Vagina (tissue), 2 donors: ENCODE data around the gene PIGN. TPM values are rescaled to one million over a fixed set of nuclear protein-coding genes. Genes with fewer than 3 reads are reported as not detected.

Source experiments
- DNase-seq, 2 donors: peaks; one replicate each; pipeline ENCODE4 v3.0.0-alpha.2; 2017; ENCODE audit errors: extremely low spot score in 2 of 2
- H3K27ac ChIP-seq: fragments of 200-600 bp; sonication (generic); one replicate; pipeline ENCODE4 v1.5.1; 2019
- H3K27me3 ChIP-seq: fragments of 200-600 bp; sonication (generic); one replicate; pipeline ENCODE4 v1.5.1; 2019
- H3K36me3 ChIP-seq, 2 donors: fragments of 200-600 bp; sonication (generic); one replicate each; pipeline ENCODE4 v1.5.1; 2017 to 2019
- H3K4me1 ChIP-seq: fragments of 200-600 bp; sonication (generic); one replicate; pipeline ENCODE4 v1.5.1; 2019
- H3K4me3 ChIP-seq, 2 donors: fragments of 200-600 bp; sonication (generic); 1 replicate in 1 of 2; 2 replicates in 1 of 2; pipeline ENCODE4 v1.5.1; 2016 to 2019
- H3K9me3 ChIP-seq: fragments of 200-600 bp; sonication (generic); one replicate; pipeline ENCODE4 v1.5.1; 2019
- POLR2A ChIP-seq, 2 donors: fragments of 450-650 bp; IDR thresholded peaks; one replicate each; pipeline ENCODE4 v1.6.1; 2017; ENCODE audit warnings: antibody characterized with exemption in 2 of 2, mild to moderate bottlenecking in 2 of 2, moderate library complexity in 2 of 2
- POLR2AphosphoS5 ChIP-seq, 2 donors: sonication (generic); formaldehyde crosslinking; IDR thresholded peaks; one replicate each; pipeline ENCODE4 v1.9.0; 2017; ENCODE audit warnings: antibody characterized with exemption in 2 of 2, mild to moderate bottlenecking in 2 of 2, low read depth in 1 of 2; ENCODE audit not compliant: insufficient read depth in 1 of 2
- intact Hi-C: fragments of 100-400 bp; cut with DNase I; formaldehyde crosslinking; loops from one replicate; pipeline ENCODE4 v1.15.1; 2023
- total RNA-seq: library from RNA; depleted of rRNA; stranded (reverse); fragments of >200 nt; gene quantifications from one replicate; pipeline ENCODE4 v1.2.3, GENCODE V29; 2016
- TF ChIP-seq, protein P1 (sequence below), 3 experiments: fragments of 450-650 bp in 2 of 3; fragments of 200-600 bp in 1 of 3; sonication (generic) in 1 of 3; IDR thresholded peaks; one replicate each; pipeline ENCODE4 v1.5.1; 2017 to 2019; ENCODE audit warnings: antibody characterized with exemption in 3 of 3, mild to moderate bottlenecking in 2 of 3, moderate library complexity in 2 of 3

PIGN gene
- total RNA-seq, 1 donor from 2014 or later: 34.4 TPM

- no peak for DNase-seq
- no peak overlapping the region for H3K27ac ChIP-seq
- H3K9me3 ChIP-seq: no peaks in the 10 kb centered on the region
- no peak overlapping the region for H3K4me3 ChIP-seq
- intact Hi-C loops: no loop called here
- H3K4me1 ChIP-seq: peaks cover 13% of the 10 kb centered on the region
- no peak for TF ChIP-seq POLR2A (IDR thresholded peaks at IDR 0.05)
- TF ChIP-seq, protein P1, sequence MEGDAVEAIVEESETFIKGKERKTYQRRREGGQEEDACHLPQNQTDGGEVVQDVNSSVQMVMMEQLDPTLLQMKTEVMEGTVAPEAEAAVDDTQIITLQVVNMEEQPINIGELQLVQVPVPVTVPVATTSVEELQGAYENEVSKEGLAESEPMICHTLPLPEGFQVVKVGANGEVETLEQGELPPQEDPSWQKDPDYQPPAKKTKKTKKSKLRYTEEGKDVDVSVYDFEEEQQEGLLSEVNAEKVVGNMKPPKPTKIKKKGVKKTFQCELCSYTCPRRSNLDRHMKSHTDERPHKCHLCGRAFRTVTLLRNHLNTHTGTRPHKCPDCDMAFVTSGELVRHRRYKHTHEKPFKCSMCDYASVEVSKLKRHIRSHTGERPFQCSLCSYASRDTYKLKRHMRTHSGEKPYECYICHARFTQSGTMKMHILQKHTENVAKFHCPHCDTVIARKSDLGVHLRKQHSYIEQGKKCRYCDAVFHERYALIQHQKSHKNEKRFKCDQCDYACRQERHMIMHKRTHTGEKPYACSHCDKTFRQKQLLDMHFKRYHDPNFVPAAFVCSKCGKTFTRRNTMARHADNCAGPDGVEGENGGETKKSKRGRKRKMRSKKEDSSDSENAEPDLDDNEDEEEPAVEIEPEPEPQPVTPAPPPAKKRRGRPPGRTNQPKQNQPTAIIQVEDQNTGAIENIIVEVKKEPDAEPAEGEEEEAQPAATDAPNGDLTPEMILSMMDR (IDR thresholded peaks at IDR 0.05): no peak
- TF ChIP-seq POLR2AphosphoS5 (IDR thresholded peaks at IDR 0.05; ENCODE audit: insufficient read depth in 1 of 2, low read depth in 1 of 2): no peak
- no peaks in the 10 kb centered on the region for H3K27me3 ChIP-seq
- H3K36me3 ChIP-seq: no peaks in the 10 kb centered on the region
These were observed 4.6 kb downstream of the PIGN start for GRCh38 chr18:62182220-62182619.

DNA sequence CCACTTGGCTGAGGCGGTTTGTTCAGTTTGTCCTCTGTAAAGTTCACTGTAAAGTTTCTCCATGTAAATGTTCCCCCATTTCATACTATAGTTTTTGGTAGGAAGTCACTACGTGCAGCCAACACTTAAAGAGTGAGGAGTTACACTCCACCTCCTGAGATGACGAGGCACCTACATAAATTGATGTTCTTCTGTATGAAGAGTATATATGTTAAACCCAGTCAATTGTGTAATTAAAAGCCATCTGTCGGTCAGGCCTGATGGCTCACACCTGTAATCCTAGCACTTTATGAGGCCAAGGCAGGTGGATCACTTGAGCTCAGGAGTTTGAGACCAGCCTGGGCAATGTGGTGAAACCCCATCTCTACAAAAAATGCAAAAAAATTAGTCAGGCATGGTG, 7.6 kb downstream of the PIGN start:
- Histone ChIP-seq H3K4me3 (no peak overlapping the region), H3K27me3 (no peaks in the 10 kb centered on the region), H3K4me1 (no peaks in the 10 kb centered on the region), H3K9me3 (no peaks in the 10 kb centered on the region), H3K36me3 (no peaks in the 10 kb centered on the region), H3K27ac (no peak overlapping the region)
- intact Hi-C loops: no loop called here
- DNase-seq: no peak
- TF ChIP-seq, protein P1 (IDR thresholded peaks at IDR 0.05): no peak
- TF ChIP-seq POLR2AphosphoS5 (IDR thresholded peaks at IDR 0.05; ENCODE audit: insufficient read depth in 1 of 2, low read depth in 1 of 2) (no peak), POLR2A (IDR thresholded peaks at IDR 0.05) (no peak)

- H3K9me3 ChIP-seq: no peaks in the 10 kb centered on the region
- H3K27ac ChIP-seq: no peak overlapping the region
- H3K4me1 ChIP-seq: no peaks in the 10 kb centered on the region
- H3K4me3 ChIP-seq: no peak overlapping the region
- H3K27me3 ChIP-seq: no peaks in the 10 kb centered on the region
- no peak for DNase-seq
- intact Hi-C loops: no loop called here
- H3K36me3 ChIP-seq: no peaks in the 10 kb centered on the region
- TF ChIP-seq POLR2A (IDR thresholded peaks at IDR 0.05): no peak
- no peak for TF ChIP-seq POLR2AphosphoS5 (IDR thresholded peaks at IDR 0.05; ENCODE audit: insufficient read depth in 1 of 2, low read depth in 1 of 2)
- TF ChIP-seq, protein P1 (IDR thresholded peaks at IDR 0.05): no peak
These were observed 9.6 kb downstream of the PIGN start for GRCh38 chr18:62177271-62177670.

- no peaks in the 10 kb centered on the region for H3K27me3 ChIP-seq
- H3K27ac ChIP-seq: no peak overlapping the region
- no peak overlapping the region for H3K4me3 ChIP-seq
- H3K36me3 ChIP-seq: no peaks in the 10 kb centered on the region
- H3K9me3 ChIP-seq: no peaks in the 10 kb centered on the region
- no peaks in the 10 kb centered on the region for H3K4me1 ChIP-seq
- DNase-seq: no peak
- intact Hi-C loops: no loop called here
- TF ChIP-seq POLR2A (IDR thresholded peaks at IDR 0.05) (no peak), POLR2AphosphoS5 (IDR thresholded peaks at IDR 0.05; ENCODE audit: insufficient read depth in 1 of 2, low read depth in 1 of 2) (no peak)
- TF ChIP-seq, protein P1 (IDR thresholded peaks at IDR 0.05): no peak
These were observed 11.3 kb downstream of the PIGN start for GRCh38 chr18:62175521-62175920.

- H3K36me3 ChIP-seq: no peaks in the 10 kb centered on the region
- no peak overlapping the region for H3K4me3 ChIP-seq
- TF ChIP-seq POLR2A (IDR thresholded peaks at IDR 0.05): no peak
- TF ChIP-seq POLR2AphosphoS5 (IDR thresholded peaks at IDR 0.05; ENCODE audit: insufficient read depth in 1 of 2, low read depth in 1 of 2): no peak
- TF ChIP-seq, protein P1 (IDR thresholded peaks at IDR 0.05): no peak
- no peaks in the 10 kb centered on the region for H3K27me3 ChIP-seq
- no peaks in the 10 kb centered on the region for H3K9me3 ChIP-seq
- intact Hi-C loops: no loop called here
- H3K4me1 ChIP-seq: no peaks in the 10 kb centered on the region
- DNase-seq: no peak
- no peak overlapping the region for H3K27ac ChIP-seq
These were observed 14.6 kb downstream of the PIGN start for GRCh38 chr18:62172298-62172697.
